Measurements from ENCODE around the gene HTR3B.
"Not testable (repeated sequence)": the region's sequence is repeated elsewhere in the genome, so short reads cannot be mapped to it uniquely, and the experiment has no call there.

HTR3B gene

GRCh38 chr11:113874581-113875233, 29.9 kb upstream of the HTR3B start:
- Histone ChIP-seq H3K4me3 (ENCODE audit: low read length) (peak overlapping the region; percentile 73), H3K4me2 (ENCODE audit: low read length) (peak overlapping the region; percentile 81), H3K4me1 (ENCODE audit: control insufficient read depth, insufficient read depth, low read length) (peaks cover 19% of the 10 kb centered on the region), H3K36me3 (ENCODE audit: insufficient read depth, low read length) (no peaks in the 10 kb centered on the region), H3K9ac (ENCODE audit: low read depth, low read length) (peak overlapping the region; percentile 75), H3K27me3 (ENCODE audit: control insufficient read depth, insufficient read depth, low read length) (no peaks in the 10 kb centered on the region), H3K9me3 (replicated peaks; ENCODE audit: low read length) (no peaks in the 10 kb centered on the region)

- H3K4me1 ChIP-seq (ENCODE audit: control insufficient read depth, insufficient read depth, low read length) = peaks cover 19% of the 10 kb centered on the region
- H3K9me3 ChIP-seq (replicated peaks; ENCODE audit: low read length) = no peaks in the 10 kb centered on the region
- H3K36me3 ChIP-seq (ENCODE audit: insufficient read depth, low read length) = no peaks in the 10 kb centered on the region
- H3K4me3 ChIP-seq (ENCODE audit: low read length) = peak within 1 kb of the TSS; percentile 79
- peak within 1 kb of the TSS; percentile 92 for H3K4me2 ChIP-seq (ENCODE audit: low read length)
- no peaks in the 10 kb centered on the region for H3K27me3 ChIP-seq (ENCODE audit: control insufficient read depth, insufficient read depth, low read length)
- H3K9ac ChIP-seq (ENCODE audit: low read depth, low read length) = peak within 1 kb of the TSS; percentile 89
Observed at GRCh38 chr11:113875234-113876073, 29.1 kb upstream of the HTR3B start, which contains the start of gene USP28. USP28 (minus strand) TSS chr11:113875572; CDS start chr11:113875501, 71 bp downstream.

DNA sequence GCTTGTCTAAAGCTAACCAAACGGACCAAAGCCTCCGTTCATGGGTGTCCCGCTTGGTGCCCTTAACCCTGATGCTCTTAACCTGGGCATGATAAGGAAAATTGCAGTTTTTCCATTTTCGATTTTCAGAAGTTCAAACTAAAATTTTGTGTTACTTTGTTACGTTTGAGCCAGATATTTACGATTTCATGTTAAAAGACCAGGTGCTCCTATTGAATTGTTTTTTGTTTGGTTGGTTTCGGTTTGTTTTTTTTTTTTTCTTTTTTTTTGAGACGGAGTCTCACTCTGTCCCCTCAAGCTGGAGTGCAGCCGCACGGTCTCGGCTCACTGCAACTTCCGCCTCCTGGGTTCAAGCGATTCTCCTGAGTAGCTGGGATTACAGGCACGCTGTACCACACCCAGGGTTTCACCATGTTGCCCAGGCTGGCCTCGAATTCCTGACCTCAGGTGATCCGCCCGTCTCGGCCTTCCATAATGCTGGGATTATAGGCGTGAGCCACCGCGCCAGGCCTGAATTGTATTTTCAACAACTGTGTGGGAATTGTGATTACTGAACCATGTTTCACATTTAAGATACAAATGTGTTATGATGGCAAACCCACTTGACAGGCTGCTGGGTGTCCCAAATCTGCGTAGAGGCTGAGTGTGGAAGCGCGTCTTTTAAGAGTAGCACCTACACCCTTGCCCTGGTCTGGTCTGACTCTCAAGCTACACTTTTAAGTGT, 28.4 kb upstream of the HTR3B start:
- Histone ChIP-seq H3K4me1 (ENCODE audit: control insufficient read depth, insufficient read depth, low read length) (peaks cover 19% of the 10 kb centered on the region), H3K9ac (ENCODE audit: low read depth, low read length) (peak overlapping the region; percentile 89), H3K9me3 (replicated peaks; ENCODE audit: low read length) (no peaks in the 10 kb centered on the region), H3K4me2 (ENCODE audit: low read length) (peak overlapping the region; percentile 92), H3K4me3 (ENCODE audit: low read length) (peak overlapping the region; percentile 79), H3K36me3 (ENCODE audit: insufficient read depth, low read length) (no peaks in the 10 kb centered on the region), H3K27me3 (ENCODE audit: control insufficient read depth, insufficient read depth, low read length) (no peaks in the 10 kb centered on the region)

DNA sequence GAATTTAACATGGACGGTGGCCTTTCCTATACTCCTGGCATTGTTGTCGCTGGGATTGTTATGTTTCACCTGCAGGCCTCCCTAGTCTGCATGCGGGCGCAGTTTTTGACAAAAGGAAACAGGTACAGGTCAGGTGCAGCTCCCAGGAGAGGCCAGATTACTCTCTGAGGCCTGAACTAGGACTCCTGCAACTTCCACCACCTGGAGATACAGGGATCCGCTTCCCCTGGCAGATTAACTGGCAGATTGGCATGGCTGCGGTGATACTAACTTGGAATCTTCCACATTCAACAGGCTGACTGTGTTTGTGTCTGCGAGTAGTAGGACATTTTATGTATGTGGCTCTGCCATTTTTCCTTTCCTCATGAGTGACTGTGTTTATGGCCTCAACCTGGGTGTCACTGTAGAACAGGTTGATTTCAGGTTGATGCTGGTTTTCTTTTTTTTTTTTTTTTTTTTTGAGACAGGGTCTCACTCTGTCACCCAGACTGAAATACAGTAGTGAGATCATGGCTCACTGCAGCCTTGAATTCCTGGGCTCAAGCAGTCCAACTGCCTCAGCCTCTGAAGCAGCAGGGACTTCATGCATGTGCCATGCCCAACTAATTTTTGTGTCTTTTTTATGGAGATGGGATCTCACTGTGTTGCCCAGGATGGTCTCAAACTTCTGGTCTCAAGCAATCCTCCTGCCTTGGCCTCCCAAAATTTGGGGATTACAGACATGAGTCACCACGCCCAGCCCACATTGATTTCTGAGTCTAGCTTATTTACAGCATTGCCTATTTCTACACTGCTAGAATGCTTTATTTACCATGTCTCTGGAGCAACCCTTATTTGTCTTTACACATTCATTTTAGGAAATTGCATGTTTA, 27.6 kb upstream of the HTR3B start:
- H3K36me3 ChIP-seq (ENCODE audit: insufficient read depth, low read length) = no peaks in the 10 kb centered on the region
- H3K9ac ChIP-seq (ENCODE audit: low read depth, low read length) = no peak overlapping the region
- no peak overlapping the region for H3K4me2 ChIP-seq (ENCODE audit: low read length)
- peaks cover 19% of the 10 kb centered on the region for H3K4me1 ChIP-seq (ENCODE audit: control insufficient read depth, insufficient read depth, low read length)
- no peak overlapping the region for H3K4me3 ChIP-seq (ENCODE audit: low read length)
- no peaks in the 10 kb centered on the region for H3K27me3 ChIP-seq (ENCODE audit: control insufficient read depth, insufficient read depth, low read length)
- no peaks in the 10 kb centered on the region for H3K9me3 ChIP-seq (replicated peaks; ENCODE audit: low read length)

DNA sequence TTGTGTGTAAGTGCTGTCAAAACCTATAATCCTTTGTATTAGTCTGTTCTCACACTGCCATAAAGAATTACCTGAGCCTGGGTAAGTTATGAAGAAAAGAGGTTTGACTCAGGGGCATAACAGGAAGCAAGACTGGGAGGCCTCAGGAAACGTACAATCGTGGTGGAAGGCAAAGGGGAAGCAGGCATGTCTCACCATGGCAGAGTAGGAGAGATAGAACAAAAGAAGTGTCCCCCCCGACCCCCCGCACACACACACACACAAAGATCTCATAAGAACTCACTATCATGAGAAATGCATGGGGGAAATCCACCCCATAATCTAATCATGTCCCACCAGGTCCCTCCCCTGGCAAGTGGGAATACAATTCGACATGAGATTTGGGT, 26.9 kb upstream of the HTR3B start:
- no peak overlapping the region for H3K4me3 ChIP-seq (ENCODE audit: low read length)
- H3K27me3 ChIP-seq (ENCODE audit: control insufficient read depth, insufficient read depth, low read length) = no peaks in the 10 kb centered on the region
- no peaks in the 10 kb centered on the region for H3K9me3 ChIP-seq (replicated peaks; ENCODE audit: low read length)
- H3K36me3 ChIP-seq (ENCODE audit: insufficient read depth, low read length) = no peaks in the 10 kb centered on the region
- no peak overlapping the region for H3K4me2 ChIP-seq (ENCODE audit: low read length)
- peaks cover 19% of the 10 kb centered on the region for H3K4me1 ChIP-seq (ENCODE audit: control insufficient read depth, insufficient read depth, low read length)
- H3K9ac ChIP-seq (ENCODE audit: low read depth, low read length) = no peak overlapping the region

- H3K4me2 ChIP-seq (ENCODE audit: low read length); H3K36me3 ChIP-seq (ENCODE audit: insufficient read depth, low read length); H3K27me3 ChIP-seq (ENCODE audit: control insufficient read depth, insufficient read depth, low read length); H3K4me1 ChIP-seq (ENCODE audit: control insufficient read depth, insufficient read depth, low read length); H3K9ac ChIP-seq (ENCODE audit: low read depth, low read length); H3K4me3 ChIP-seq (ENCODE audit: low read length); H3K9me3 ChIP-seq (replicated peaks; ENCODE audit: low read length): not testable (repeated sequence)
Observed at GRCh38 chr11:113879446-113879845, 25.1 kb upstream of the HTR3B start.

- Histone ChIP-seq H3K9me3 (replicated peaks; ENCODE audit: low read length) (no peaks in the 10 kb centered on the region), H3K9ac (ENCODE audit: low read depth, low read length) (no peak overlapping the region), H3K4me2 (ENCODE audit: low read length) (no peak overlapping the region), H3K4me1 (ENCODE audit: control insufficient read depth, insufficient read depth, low read length) (peaks cover 4% of the 10 kb centered on the region), H3K36me3 (ENCODE audit: insufficient read depth, low read length) (no peaks in the 10 kb centered on the region), H3K4me3 (ENCODE audit: low read length) (no peak overlapping the region), H3K27me3 (ENCODE audit: control insufficient read depth, insufficient read depth, low read length) (no peaks in the 10 kb centered on the region)
Observed at GRCh38 chr11:113880971-113881370, 23.6 kb upstream of the HTR3B start.

- no peaks in the 10 kb centered on the region for H3K36me3 ChIP-seq (ENCODE audit: insufficient read depth, low read length)
- H3K4me2 ChIP-seq (ENCODE audit: low read length) = no peak overlapping the region
Observed at GRCh38 chr11:113881856-113882255, 22.7 kb upstream of the HTR3B start.

DNA sequence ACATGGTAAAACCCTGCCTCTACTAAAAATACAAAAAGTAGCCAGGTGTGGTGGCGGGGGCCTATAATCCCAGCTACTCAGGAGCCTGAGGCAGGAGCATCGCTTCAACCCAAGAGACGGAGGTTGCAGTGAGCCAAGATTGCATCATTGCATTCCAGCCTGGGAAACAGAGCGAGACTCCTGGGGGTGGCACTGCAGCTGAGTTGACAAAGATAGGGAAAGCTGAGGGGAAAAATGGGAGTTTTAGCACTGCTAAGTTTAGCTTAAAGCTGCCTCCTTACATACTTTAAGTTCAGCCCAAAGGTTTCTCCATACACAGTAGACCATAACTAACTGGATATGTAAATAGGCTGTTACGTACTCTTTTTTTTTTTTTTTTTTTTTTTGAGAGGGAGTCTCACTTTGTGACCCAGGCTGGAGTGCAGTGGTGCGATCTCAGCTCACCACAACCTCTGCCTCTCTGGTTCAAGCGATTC, 20.2 kb upstream of the HTR3B start:
- Histone ChIP-seq H3K4me2 (ENCODE audit: low read length) (no peak overlapping the region), H3K27me3 (ENCODE audit: control insufficient read depth, insufficient read depth, low read length) (no peaks in the 10 kb centered on the region), H3K9me3 (replicated peaks; ENCODE audit: low read length) (no peaks in the 10 kb centered on the region), H3K4me1 (ENCODE audit: control insufficient read depth, insufficient read depth, low read length) (no peaks in the 10 kb centered on the region), H3K9ac (ENCODE audit: low read depth, low read length) (no peak overlapping the region), H3K4me3 (ENCODE audit: low read length) (no peak overlapping the region), H3K36me3 (ENCODE audit: insufficient read depth, low read length) (no peaks in the 10 kb centered on the region)

More at GRCh38 chr11:113881856-113882255, 22.7 kb upstream of the HTR3B start:
- Histone ChIP-seq H3K27me3 (ENCODE audit: control insufficient read depth, insufficient read depth, low read length) (no peaks in the 10 kb centered on the region), H3K9me3 (replicated peaks; ENCODE audit: low read length) (no peaks in the 10 kb centered on the region), H3K9ac (ENCODE audit: low read depth, low read length) (no peak overlapping the region), H3K4me1 (ENCODE audit: control insufficient read depth, insufficient read depth, low read length) (no peaks in the 10 kb centered on the region), H3K4me3 (ENCODE audit: low read length) (no peak overlapping the region)

- no peaks in the 10 kb centered on the region for H3K27me3 ChIP-seq (ENCODE audit: control insufficient read depth, insufficient read depth, low read length)
- no peaks in the 10 kb centered on the region for H3K4me1 ChIP-seq (ENCODE audit: control insufficient read depth, insufficient read depth, low read length)
- no peak overlapping the region for H3K4me2 ChIP-seq (ENCODE audit: low read length)
- no peaks in the 10 kb centered on the region for H3K36me3 ChIP-seq (ENCODE audit: insufficient read depth, low read length)
- H3K9me3 ChIP-seq (replicated peaks; ENCODE audit: low read length) = no peaks in the 10 kb centered on the region
- H3K9ac ChIP-seq (ENCODE audit: low read depth, low read length) = no peak overlapping the region
- no peak overlapping the region for H3K4me3 ChIP-seq (ENCODE audit: low read length)
Observed at GRCh38 chr11:113885897-113886296, 18.7 kb upstream of the HTR3B start.

Data from skeletal muscle satellite cell (primary cell).